Activated CD8-positive, alpha-beta T cell treated with anti-CD3 and anti-CD28 coated beads for 36 hours (primary cell): ENCODE measurements around the gene LRRC59. TPM values are rescaled to one million over a fixed set of nuclear protein-coding genes. Genes with fewer than 3 reads are reported as not detected.

Source experiments
- ATAC-seq: fragments of 200-7000 bp; cut with Tn5 transposase; one replicate; pipeline ENCODE4 v1.10.0; 2021; ENCODE audit warnings: mild to moderate bottlenecking, moderate library complexity
- CTCF ChIA-PET: fragments of 350-600 bp; sonication (Branson Sonifier 250); formaldehyde crosslinking; loops from one replicate; lab custom pipeline; 2021; ENCODE audit warnings: antibody characterized with exemption; lab: Charles Lee
- POLR2A ChIA-PET: fragments of 350-600 bp; sonication (Branson Sonifier 250); formaldehyde crosslinking; loops from one replicate; lab custom pipeline; 2021; ENCODE audit warnings: antibody characterized with exemption; lab: Charles Lee
- DNase-seq: peaks from one replicate; pipeline ENCODE4 v3.0.0-alpha.2; 2020
- H3K27ac Mint-ChIP-seq: one replicate; pipeline ENCODE4 v1.8.0; 2021; ENCODE audit warnings: mild to moderate bottlenecking, mixed read lengths
- H3K27me3 Mint-ChIP-seq: one replicate; pipeline ENCODE4 v1.8.0; 2021; ENCODE audit warnings: mixed read lengths
- H3K36me3 Mint-ChIP-seq: one replicate; pipeline ENCODE4 v1.8.0; 2021; ENCODE audit warnings: low read depth, mixed read lengths
- H3K4me1 Mint-ChIP-seq: one replicate; pipeline ENCODE4 v1.8.0; 2021; ENCODE audit warnings: low read depth, mixed read lengths
- H3K4me3 Mint-ChIP-seq: one replicate; pipeline ENCODE4 v1.8.0; 2021; ENCODE audit warnings: mild to moderate bottlenecking, moderate library complexity, mixed read lengths
- H3K9me3 Mint-ChIP-seq: one replicate; pipeline ENCODE4 v1.8.0; 2021; ENCODE audit warnings: mixed read lengths
- intact Hi-C: fragments of 100-400 bp; cut with micrococcal nuclease; formaldehyde crosslinking; loops from one replicate; pipeline ENCODE4 v1.10.0; 2022
- total RNA-seq, 2 experiments: library from RNA; stranded (reverse); gene quantifications; one replicate each; pipeline ENCODE4 v1.2.3, GENCODE V29; 2021
- TF ChIP-seq, protein P1 (sequence below): fragments of 200-600 bp; IDR thresholded peaks from one replicate; pipeline ENCODE4 v1.8.0; 2022; ENCODE audit warnings: antibody characterized with exemption, mild to moderate bottlenecking

LRRC59 gene
- total RNA-seq, 2 experiments from 2014 or later, result 70.6 to 71.0 TPM

DNA sequence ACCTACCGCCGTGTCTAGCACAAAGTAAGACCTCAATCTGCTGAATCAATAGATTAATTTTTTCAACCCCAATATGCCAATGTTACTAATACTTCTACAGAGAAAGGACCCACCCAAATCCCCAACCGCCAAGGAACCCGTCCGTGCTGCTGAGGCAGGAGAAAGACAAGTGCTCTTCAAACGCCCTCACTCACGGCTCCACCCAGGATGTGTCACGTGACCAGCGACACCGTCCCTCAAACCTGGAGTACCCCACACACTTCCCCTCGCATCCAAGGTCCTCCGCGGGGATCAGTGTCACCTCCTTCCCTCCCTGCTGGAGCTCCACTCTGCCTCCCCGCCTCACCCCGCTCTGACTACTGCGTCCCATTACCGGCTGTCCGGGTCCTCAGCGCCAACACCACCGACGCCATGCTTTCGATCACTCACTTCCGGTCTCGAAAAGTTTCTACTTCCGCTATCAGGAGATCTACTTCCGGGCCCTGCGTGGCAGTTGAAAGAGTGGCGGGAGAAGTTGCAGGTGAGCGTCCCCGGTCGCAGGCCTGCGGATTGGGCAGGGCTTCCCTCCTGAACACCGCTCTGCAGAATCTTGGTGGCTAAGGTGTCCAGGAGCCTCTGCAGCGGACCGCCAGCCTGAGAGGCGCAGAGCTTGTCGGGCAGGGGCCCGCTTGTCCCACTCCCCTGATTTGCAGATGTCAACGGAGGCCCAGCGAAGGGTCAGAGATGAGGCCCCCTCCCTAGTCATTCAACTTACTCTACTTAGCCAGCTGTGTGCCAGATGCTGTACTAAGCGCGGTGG is 24.4 kb downstream of the LRRC59 start, which contains the start of the genes EME1 and MRPL27:
TSS of gene EME1 (plus strand) at position 472 of the 799 bp plus-strand sequence. CDS start 1,980 bp downstream, outside the sequence.
TSS of gene MRPL27 (minus strand) at position 427 of the 799 bp plus-strand sequence. CDS start at position 413, 14 bp downstream.
- peak; percentile 91 for DNase-seq
- H3K4me1 Mint-ChIP-seq, result peaks cover 21% of the 10 kb centered on the region
- peak within 1 kb of the TSS; percentile 94 for H3K4me3 Mint-ChIP-seq
- no peaks in the 10 kb centered on the region for H3K9me3 Mint-ChIP-seq
- peaks cover 54% of the 10 kb centered on the region for H3K36me3 Mint-ChIP-seq
- intact Hi-C loops, result no loop called here
- ATAC-seq, result peak; percentile 95
- ChIA-PET POLR2A (interaction anchor here (0.8 to 6.0 kb wide), 12 partner anchors 10 to 187 kb away, joined by 3 to 50 read pairs (median 6); partner anchors contain the start of genes ACSF2, LRRC59 and XYLT2), CTCF (interaction anchor here (3.2 to 6.3 kb wide), 2 partner anchors 11 to 24 kb away, joined by 33 to 46 read pairs; partner anchors contain the start of gene LRRC59)
- peak within 1 kb of the TSS; percentile 98 for H3K27ac Mint-ChIP-seq
- H3K27me3 Mint-ChIP-seq, result no peaks in the 10 kb centered on the region
- TF ChIP-seq, protein P1, sequence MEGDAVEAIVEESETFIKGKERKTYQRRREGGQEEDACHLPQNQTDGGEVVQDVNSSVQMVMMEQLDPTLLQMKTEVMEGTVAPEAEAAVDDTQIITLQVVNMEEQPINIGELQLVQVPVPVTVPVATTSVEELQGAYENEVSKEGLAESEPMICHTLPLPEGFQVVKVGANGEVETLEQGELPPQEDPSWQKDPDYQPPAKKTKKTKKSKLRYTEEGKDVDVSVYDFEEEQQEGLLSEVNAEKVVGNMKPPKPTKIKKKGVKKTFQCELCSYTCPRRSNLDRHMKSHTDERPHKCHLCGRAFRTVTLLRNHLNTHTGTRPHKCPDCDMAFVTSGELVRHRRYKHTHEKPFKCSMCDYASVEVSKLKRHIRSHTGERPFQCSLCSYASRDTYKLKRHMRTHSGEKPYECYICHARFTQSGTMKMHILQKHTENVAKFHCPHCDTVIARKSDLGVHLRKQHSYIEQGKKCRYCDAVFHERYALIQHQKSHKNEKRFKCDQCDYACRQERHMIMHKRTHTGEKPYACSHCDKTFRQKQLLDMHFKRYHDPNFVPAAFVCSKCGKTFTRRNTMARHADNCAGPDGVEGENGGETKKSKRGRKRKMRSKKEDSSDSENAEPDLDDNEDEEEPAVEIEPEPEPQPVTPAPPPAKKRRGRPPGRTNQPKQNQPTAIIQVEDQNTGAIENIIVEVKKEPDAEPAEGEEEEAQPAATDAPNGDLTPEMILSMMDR, result no peak

GRCh38 chr17:50372222-50372757 is 25.0 kb downstream of the LRRC59 start:
- Mint-ChIP-seq H3K9me3 (no peaks in the 10 kb centered on the region), H3K36me3 (peaks cover 57% of the 10 kb centered on the region), H3K27ac (peak overlapping the region; percentile 98), H3K27me3 (no peaks in the 10 kb centered on the region), H3K4me3 (peak overlapping the region; percentile 94), H3K4me1 (peaks cover 21% of the 10 kb centered on the region)
- ChIA-PET CTCF (interaction anchor here (3.2 to 6.3 kb wide), 2 partner anchors 10 to 25 kb away, joined by 33 to 46 read pairs; partner anchors contain the start of gene LRRC59), POLR2A (interaction anchor here (1.0 to 6.0 kb wide), 11 partner anchors 9 to 188 kb away, joined by 3 to 50 read pairs (median 7); partner anchors contain the start of genes LRRC59 and XYLT2)
- intact Hi-C loops, result no loop called here
- ATAC-seq, result no peak
- TF ChIP-seq, protein P1, result no peak
- no peak for DNase-seq

- no peaks in the 10 kb centered on the region for H3K27me3 Mint-ChIP-seq
- CTCF ChIA-PET, result interaction anchor here (0.7 to 6.3 kb wide), 2 partner anchors 10 to 105 kb away, joined by 3 to 46 read pairs; no protein-coding TSS in a partner anchor
- H3K4me1 Mint-ChIP-seq, result peaks cover 21% of the 10 kb centered on the region
- ATAC-seq (no peak), DNase-seq (no peak)
- H3K36me3 Mint-ChIP-seq, result peaks cover 57% of the 10 kb centered on the region
- H3K27ac Mint-ChIP-seq, result peak overlapping the region; percentile 98
- POLR2A ChIA-PET, result interaction anchor here (1.2 to 6.0 kb wide), 4 partner anchors 8 to 26 kb away, joined by 3 to 50 read pairs (median 10); partner anchors contain the start of genes LRRC59 and XYLT2
- H3K4me3 Mint-ChIP-seq, result peak overlapping the region; percentile 94
- intact Hi-C loops, result no loop called here
- H3K9me3 Mint-ChIP-seq, result no peaks in the 10 kb centered on the region
- TF ChIP-seq, protein P1, result no peak
Measured at GRCh38 chr17:50371526-50371925, 25.8 kb downstream of the LRRC59 start.

DNA sequence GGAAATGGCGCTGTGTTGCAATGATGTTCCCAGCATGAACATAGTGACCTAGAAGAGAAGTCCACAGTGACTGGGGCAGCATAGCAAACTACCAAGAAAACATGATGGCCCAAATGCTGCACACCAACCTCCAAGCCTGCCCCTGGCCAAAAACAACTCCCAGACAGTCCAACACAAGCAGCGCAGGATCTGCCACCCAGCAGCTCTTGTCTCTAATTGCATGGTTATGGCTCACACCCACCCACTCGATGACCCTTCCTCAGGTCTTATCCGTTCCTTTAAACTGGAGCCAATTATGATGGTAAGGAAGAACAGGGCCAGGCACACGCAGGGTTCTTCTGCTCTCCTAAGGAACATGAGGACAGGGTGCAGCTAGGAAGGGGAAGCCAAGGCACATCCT is 27.3 kb downstream of the LRRC59 start:
- Mint-ChIP-seq H3K27ac (no peak overlapping the region), H3K4me3 (no peak overlapping the region), H3K9me3 (no peaks in the 10 kb centered on the region), H3K27me3 (no peaks in the 10 kb centered on the region), H3K4me1 (peaks cover 21% of the 10 kb centered on the region), H3K36me3 (peaks cover 45% of the 10 kb centered on the region)
- ChIA-PET POLR2A (interaction anchor here (1.7 to 6.0 kb wide), 3 partner anchors 7 to 27 kb away, joined by 8 to 50 read pairs (median 11); partner anchors contain the start of genes LRRC59 and XYLT2), CTCF (interaction anchor here (1.5 to 6.3 kb wide), 3 partner anchors 8 to 27 kb away, joined by 3 to 46 read pairs (median 38); partner anchors contain the start of gene LRRC59)
- ATAC-seq (no peak), DNase-seq (no peak)
- intact Hi-C loops, result no loop called here
- TF ChIP-seq, protein P1, result no peak
